Naive B cell (primary cell): ENCODE data around the gene TRIO. TPM values are rescaled to one million over a fixed set of nuclear protein-coding genes. Genes with fewer than 3 reads are reported as not detected.

Experiments
- ATAC-seq, 2 donors: fragments of 150-1000 bp; cut with Tn5 transposase; 2 replicates each; pipeline ENCODE4 v1.10.0; 2021; ENCODE audit warnings: low read depth in 2 of 2, mild to moderate bottlenecking in 2 of 2, moderate library complexity in 2 of 2
- DNase-seq: peaks from one replicate; pipeline ENCODE4 v3.0.0; 2022
- H3K27ac Mint-ChIP-seq, 6 donors: one replicate each; pipeline ENCODE4 v1.8.0; 2020 to 2022; ENCODE audit warnings: mild to moderate bottlenecking in 6 of 6, mixed read lengths in 6 of 6, moderate library complexity in 5 of 6, inconsistent platforms in 2 of 6
- H3K27me3 Mint-ChIP-seq, 3 donors: one replicate each; pipeline ENCODE4 v1.8.0; 2021 to 2022; ENCODE audit warnings: mixed read lengths in 3 of 3, mild to moderate bottlenecking in 1 of 3
- H3K36me3 Mint-ChIP-seq, 2 donors: one replicate each; pipeline ENCODE4 v1.8.0; 2020 to 2022; ENCODE audit warnings: mixed read lengths in 2 of 2, inconsistent platforms in 1 of 2, mild to moderate bottlenecking in 1 of 2
- H3K4me1 Mint-ChIP-seq, 3 donors: one replicate each; pipeline ENCODE4 v1.8.0; 2020 to 2022; ENCODE audit warnings: mixed read lengths in 3 of 3, inconsistent platforms in 1 of 3, mild to moderate bottlenecking in 1 of 3, moderate library complexity in 1 of 3
- H3K4me3 Mint-ChIP-seq, 8 donors: one replicate each; pipeline ENCODE4 v1.8.0; 2020 to 2022; ENCODE audit warnings: mild to moderate bottlenecking in 8 of 8, mixed read lengths in 8 of 8, moderate library complexity in 8 of 8, inconsistent platforms in 2 of 8
- H3K9me3 Mint-ChIP-seq, 7 donors: one replicate each; pipeline ENCODE4 v1.8.0; 2020 to 2022; ENCODE audit warnings: mixed read lengths in 7 of 7, mild to moderate bottlenecking in 5 of 7, inconsistent platforms in 2 of 7, moderate library complexity in 1 of 7
- polyA plus RNA-seq, 6 donors: library from polyadenylated mRNA; unstranded; fragments of 300-500 nt; fragmentation: Illumina TruSeq; gene quantifications; one replicate each; pipeline ENCODE4 v1.2.3, GENCODE V29; 2021; ENCODE audit warnings: low read depth in 6 of 6

TRIO gene
- polyA plus RNA-seq, 6 donors from 2014 or later: 7.3 to 16.4 (median 11.1) TPM

DNA sequence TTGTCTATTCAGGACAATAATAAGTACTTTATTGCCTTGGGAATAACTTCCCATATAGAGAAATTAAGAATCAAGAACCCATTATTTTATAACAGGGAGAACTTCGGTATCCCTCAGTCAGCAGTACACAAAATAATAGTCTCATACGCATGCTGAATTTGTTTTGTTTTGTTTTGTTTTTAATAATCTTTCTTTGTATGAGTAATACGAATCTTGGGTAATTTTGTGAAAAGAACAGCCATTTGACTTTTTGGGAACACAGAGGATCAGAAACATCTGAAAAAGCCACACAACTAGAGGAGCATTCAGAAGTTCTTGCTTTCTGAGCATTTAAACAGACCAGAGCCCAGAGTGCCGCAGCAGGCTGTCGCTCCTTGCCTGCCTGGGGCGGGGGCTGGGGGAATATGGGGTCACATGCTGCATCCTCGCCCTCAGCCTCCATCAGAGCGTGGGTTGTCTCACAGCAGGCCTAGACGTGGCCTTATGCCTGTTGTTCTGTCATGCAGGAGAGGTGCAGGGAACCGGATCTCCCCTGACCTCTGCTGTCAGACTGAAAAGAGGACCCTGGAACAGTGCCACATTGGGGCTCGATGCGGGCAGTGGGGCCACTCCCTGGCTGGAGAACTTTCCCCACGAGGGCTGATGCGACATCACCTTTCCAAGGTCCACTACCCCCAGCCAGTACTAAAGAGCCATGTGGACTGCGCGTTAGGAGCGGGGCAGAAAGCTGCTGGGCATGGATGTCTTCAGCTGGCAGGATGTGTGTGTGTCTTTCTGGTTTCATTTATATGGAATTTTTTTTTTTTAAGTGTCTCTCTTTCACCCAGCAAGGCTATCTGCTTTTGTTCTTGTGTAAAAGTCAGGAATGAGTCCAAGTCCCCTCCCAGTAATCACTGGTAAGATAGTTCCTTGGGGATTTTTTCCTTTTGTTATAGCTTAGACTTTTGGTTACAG lies 305.1 kb downstream of the TRIO start:
- peaks cover 4 to 5% (median 5%) of the 10 kb centered on the region in 3 donors for H3K4me1 Mint-ChIP-seq
- peak overlapping the region in 3 of 6 donors; percentile 20 to 81 (median 49) for H3K27ac Mint-ChIP-seq
- peaks cover 7 to 19% of the 10 kb centered on the region in 2 donors for H3K36me3 Mint-ChIP-seq
- no peak for ATAC-seq
- H3K27me3 Mint-ChIP-seq: no peaks in the 10 kb centered on the region
- H3K9me3 Mint-ChIP-seq: no peaks in the 10 kb centered on the region
- H3K4me3 Mint-ChIP-seq: no peak overlapping the region
- DNase-seq: no peak

DNA sequence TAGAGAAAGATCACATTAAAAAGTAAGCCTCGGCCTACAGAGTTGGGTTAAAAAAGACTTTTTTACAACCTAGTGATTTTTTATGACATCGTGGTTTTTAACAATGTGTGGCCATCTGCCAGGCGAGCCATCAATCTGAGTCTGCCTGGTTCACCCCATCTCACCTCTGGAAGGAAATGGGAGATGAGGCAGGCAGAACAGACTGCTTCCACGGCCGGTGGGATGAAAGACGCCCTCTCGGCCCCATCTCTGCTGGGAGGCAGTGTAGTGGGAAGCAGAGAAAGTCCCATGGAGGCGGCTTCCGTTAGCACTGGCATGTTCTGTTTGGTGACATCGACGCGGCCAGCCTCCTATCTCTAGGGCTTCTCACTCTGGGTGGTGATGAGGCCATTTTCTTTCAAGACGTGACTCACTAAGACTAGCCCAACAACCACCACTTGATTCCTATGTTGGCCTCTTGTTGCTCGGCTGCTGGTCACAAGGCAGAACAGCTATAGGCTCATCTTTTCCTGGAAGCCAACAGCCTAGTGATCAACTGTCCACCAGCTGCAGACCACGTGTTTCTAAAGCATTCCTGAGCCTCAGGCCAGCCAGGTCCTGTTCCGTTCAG lies 306.0 kb downstream of the TRIO start:
- Mint-ChIP-seq H3K27me3 (no peaks in the 10 kb centered on the region), H3K9me3 (peaks cover 0 to 2% (median 0%) of the 10 kb centered on the region in 7 donors), H3K4me3 (no peak overlapping the region), H3K27ac (peak overlapping the region in 1 of 6 donors; percentile 56), H3K4me1 (peaks cover 4 to 5% (median 5%) of the 10 kb centered on the region in 3 donors), H3K36me3 (peaks cover 7 to 26% of the 10 kb centered on the region in 2 donors)
- no peak for ATAC-seq
- no peak for DNase-seq

DNA sequence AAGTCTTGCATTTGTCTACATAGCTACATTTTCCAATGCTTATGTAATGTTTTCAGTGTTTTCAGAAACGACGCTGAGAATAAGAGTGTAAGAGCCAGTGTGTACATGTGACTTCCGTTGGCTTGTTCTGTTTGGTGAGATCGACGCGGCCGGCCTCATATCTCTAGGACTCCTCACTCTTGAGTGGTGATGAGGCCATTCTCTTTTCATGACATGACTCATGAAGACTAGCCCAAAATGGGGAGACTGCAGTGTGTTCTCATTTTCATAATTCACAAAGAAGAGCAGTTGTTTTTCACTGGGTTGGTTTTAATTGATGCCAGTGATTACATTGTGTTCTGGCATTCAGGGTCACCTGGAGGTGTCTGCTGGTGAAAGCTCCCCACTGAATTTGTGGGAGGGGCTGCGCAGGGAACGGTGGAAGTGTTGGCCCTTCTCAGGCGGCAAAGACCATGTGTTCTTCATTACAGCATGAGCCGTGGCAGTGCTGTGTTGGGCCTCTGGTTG lies 306.9 kb downstream of the TRIO start:
- H3K9me3 Mint-ChIP-seq: peaks cover 0 to 4% (median 0%) of the 10 kb centered on the region in 7 donors
- no peak for ATAC-seq
- peaks cover 4 to 5% (median 5%) of the 10 kb centered on the region in 3 donors for H3K4me1 Mint-ChIP-seq
- DNase-seq: no peak
- H3K27me3 Mint-ChIP-seq: no peaks in the 10 kb centered on the region
- peaks cover 13 to 32% of the 10 kb centered on the region in 2 donors for H3K36me3 Mint-ChIP-seq
- H3K27ac Mint-ChIP-seq: peak overlapping the region in 2 of 6 donors; percentile 18 to 53
- no peak overlapping the region for H3K4me3 Mint-ChIP-seq

DNA sequence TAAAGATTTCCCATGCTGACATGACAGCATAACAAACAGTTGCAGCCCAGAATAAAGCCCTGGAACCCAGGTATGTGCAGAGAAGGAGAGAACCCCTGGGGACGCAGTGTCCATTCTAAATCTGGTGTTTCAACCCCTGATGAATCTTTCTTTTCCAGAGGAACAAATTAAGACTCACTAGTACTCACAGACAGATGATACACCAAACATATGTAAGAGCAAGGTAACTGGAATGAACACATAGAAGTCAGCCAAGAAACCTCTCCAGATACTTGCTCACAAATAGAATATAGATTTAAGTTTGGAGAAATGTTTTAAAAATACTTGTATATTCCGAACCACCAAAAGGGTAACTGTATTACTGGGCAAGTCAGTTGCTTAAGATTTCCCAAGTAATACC lies 307.6 kb downstream of the TRIO start:
- H3K4me1 Mint-ChIP-seq: peaks cover 4 to 5% (median 5%) of the 10 kb centered on the region in 3 donors
- no peak for DNase-seq
- H3K4me3 Mint-ChIP-seq: no peak overlapping the region
- H3K9me3 Mint-ChIP-seq: peaks cover 0 to 4% (median 0%) of the 10 kb centered on the region in 7 donors
- no peak overlapping the region for H3K27ac Mint-ChIP-seq
- no peak for ATAC-seq
- H3K27me3 Mint-ChIP-seq: no peaks in the 10 kb centered on the region
- peaks cover 18 to 32% of the 10 kb centered on the region in 2 donors for H3K36me3 Mint-ChIP-seq

DNA sequence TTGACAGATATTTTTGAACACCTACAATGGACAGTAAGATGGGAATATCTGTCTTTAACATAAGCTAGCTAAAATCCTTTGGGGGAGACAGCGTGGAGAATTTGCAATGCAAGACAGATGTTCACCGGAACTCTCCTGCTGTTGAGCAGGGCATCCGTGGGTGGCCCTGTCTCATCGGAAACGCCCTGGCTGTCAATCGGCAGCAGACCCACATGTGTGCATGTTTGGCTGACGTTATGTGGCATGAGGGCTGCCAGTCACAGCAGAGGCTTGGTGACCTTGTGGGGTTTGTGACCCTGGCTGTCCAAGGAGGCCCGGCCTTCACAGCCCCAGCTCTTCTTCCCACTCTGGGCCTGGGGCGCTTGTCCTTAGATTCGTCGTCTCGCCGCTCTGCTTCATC lies 308.7 kb downstream of the TRIO start:
- Mint-ChIP-seq H3K9me3 (peaks cover 0 to 4% (median 0%) of the 10 kb centered on the region in 7 donors), H3K4me1 (peaks cover 5 to 7% (median 5%) of the 10 kb centered on the region in 3 donors), H3K36me3 (peaks cover 18 to 32% of the 10 kb centered on the region in 2 donors), H3K4me3 (peak overlapping the region in 1 of 8 donors; percentile 70), H3K27me3 (no peaks in the 10 kb centered on the region), H3K27ac (peak overlapping the region in 2 of 6 donors; percentile 38 to 86)
- DNase-seq (no peak), ATAC-seq (no peak)

DNA sequence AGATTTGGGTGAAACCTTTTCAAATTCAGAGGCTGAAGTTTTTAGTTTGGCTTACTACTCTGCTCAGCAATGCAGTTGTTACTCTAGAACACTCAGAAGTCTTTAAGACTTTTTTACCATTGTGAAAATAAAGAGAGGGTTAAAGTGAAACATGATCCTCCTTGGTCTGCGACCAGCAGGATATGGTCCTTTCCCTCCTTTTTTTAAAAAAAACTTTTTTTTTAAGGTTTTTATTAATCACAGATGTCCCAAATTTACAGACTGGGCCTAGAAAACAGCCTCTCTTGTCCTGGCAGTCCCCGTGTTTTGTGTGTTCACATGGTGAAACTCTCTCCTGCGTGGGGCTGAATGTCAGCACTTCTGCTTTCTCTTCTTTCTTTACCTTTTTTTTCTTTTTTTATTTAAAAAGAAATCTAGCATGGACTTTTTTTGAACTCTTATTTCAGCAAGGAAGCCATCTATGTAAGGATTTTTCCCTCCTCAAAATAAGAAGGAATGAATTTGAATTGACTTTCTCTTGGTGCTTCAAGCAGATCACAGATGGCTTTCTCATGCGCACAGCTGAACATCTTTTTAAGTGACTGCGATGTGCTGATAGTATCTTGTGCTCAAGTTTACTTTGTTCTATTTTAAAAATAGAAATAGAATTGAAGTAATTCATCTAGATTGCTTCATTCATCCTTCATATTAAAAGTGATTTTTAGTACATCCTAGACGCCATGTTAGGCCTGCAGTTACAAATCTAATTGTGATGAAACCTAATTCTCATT lies 309.7 kb downstream of the TRIO start:
- peaks cover 0 to 4% (median 0%) of the 10 kb centered on the region in 7 donors for H3K9me3 Mint-ChIP-seq
- no peak overlapping the region for H3K4me3 Mint-ChIP-seq
- ATAC-seq (no peak), DNase-seq (no peak)
- peak overlapping the region in 2 of 6 donors; percentile 27 to 38 for H3K27ac Mint-ChIP-seq
- no peaks in the 10 kb centered on the region for H3K27me3 Mint-ChIP-seq
- H3K36me3 Mint-ChIP-seq: peaks cover 18 to 32% of the 10 kb centered on the region in 2 donors
- peaks cover 5 to 7% (median 5%) of the 10 kb centered on the region in 3 donors for H3K4me1 Mint-ChIP-seq

DNA sequence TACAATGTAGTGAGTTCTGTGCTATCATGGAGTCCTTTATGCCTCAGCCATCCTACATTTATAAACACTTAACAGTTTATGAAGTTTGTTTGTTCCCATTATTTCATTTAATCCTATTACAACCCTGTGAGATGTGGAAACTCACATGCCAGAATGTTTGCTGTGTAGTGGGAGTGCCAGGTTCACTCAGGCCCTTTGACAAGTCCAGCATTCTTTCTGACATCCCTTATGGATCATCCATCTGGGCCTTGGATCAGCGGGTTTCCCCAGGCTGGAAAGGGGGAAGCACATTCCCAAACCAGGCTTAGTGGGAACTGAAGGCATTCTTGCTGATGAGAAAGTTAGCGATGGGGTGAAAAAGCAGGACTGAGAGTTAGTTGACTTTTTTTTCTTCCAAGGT lies 310.3 kb downstream of the TRIO start:
- Mint-ChIP-seq H3K9me3 (peaks cover 0 to 4% (median 0%) of the 10 kb centered on the region in 7 donors), H3K27ac (peak overlapping the region in 2 of 6 donors; percentile 88 to 92), H3K27me3 (no peaks in the 10 kb centered on the region), H3K36me3 (peaks cover 18 to 32% of the 10 kb centered on the region in 2 donors), H3K4me3 (no peak overlapping the region), H3K4me1 (peaks cover 5 to 12% (median 5%) of the 10 kb centered on the region in 3 donors)
- DNase-seq: no peak
- ATAC-seq: no peak

DNA sequence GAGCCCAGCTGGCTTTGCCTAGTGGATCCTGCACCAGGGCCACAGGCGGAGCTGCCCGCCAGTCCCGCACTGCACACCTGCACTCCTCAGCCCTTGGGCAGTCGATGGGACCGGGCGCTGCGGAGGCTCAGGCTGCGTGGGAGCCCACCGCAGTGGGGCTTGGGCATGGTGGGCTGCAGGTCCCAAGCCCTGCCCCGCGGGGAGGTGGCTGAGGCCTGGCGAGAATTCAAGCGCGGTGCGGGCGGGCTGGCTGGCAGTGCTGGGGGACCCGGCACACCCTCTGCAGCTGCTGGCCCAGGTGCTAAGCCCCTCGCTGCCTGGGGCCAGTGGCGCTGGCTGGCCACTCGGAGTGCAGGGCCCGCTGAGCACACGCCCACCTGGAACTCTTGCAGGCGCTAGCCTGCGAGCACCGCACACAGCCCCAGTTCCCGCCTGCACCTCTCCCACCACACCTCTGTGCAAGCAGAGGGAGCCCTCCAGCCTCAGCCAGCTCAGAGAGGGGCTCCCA lies 312.7 kb downstream of the TRIO start:
- no peak overlapping the region for H3K4me3 Mint-ChIP-seq
- H3K36me3 Mint-ChIP-seq: peaks cover 14 to 21% of the 10 kb centered on the region in 2 donors
- H3K9me3 Mint-ChIP-seq: peaks cover 0 to 4% (median 0%) of the 10 kb centered on the region in 7 donors
- ATAC-seq: no peak
- no peaks in the 10 kb centered on the region for H3K27me3 Mint-ChIP-seq
- DNase-seq: no peak
- H3K4me1 Mint-ChIP-seq: peaks cover 5 to 13% (median 5%) of the 10 kb centered on the region in 3 donors
- no peak overlapping the region for H3K27ac Mint-ChIP-seq

DNA sequence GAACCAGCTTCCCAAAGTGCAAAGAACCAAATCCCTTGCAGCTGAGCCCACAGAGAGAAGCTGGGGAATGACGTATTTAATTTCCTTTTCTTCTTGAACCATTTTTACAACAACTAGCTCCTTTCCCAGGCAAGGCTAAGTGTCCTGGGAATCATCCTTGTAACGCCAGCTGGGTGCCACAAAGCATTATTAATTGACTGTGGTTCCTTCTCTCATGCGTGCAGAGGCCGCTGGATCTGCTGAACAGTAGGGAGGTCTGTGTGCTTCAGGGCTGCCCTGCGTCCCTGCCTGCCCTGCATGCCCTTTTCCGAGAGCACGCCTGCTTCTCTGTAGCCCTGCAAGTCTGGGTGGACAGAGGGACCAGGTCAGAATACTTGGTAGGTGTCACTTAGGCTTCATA lies 314.3 kb downstream of the TRIO start:
- H3K9me3 Mint-ChIP-seq: peaks cover 0 to 4% (median 0%) of the 10 kb centered on the region in 7 donors

DNA sequence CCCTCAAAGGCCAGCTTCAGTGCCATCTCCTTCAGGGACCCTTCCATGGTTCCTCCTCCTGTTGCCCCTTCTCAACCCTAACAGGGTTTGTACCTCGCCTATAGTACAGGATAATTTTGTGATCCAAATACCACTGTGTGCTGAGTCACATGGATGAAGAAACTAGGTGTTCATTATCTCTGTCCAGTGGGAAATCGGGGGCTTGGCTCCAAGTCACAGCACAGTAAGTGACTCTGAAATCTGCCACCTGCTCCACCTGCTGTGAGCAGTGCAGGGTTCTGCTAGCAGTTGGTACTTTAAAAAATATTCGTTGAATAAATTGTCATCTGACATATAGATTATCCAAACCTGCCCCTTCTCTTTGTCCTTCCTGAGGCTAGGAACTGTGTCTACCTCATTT lies 315.3 kb downstream of the TRIO start:
- ATAC-seq (no peak), DNase-seq (no peak)
- peak overlapping the region in 2 of 6 donors; percentile 44 to 75 for H3K27ac Mint-ChIP-seq
- no peaks in the 10 kb centered on the region for H3K27me3 Mint-ChIP-seq
- H3K4me1 Mint-ChIP-seq: peaks cover 0 to 9% (median 0%) of the 10 kb centered on the region in 3 donors
- no peak overlapping the region for H3K4me3 Mint-ChIP-seq
- H3K9me3 Mint-ChIP-seq: peaks cover 0 to 4% (median 0%) of the 10 kb centered on the region in 7 donors
- peaks cover 14 to 29% of the 10 kb centered on the region in 2 donors for H3K36me3 Mint-ChIP-seq

More for the DNA sequence above, 314.3 kb downstream of the TRIO start:
- Mint-ChIP-seq H3K4me1 (peaks cover 0 to 9% (median under 1%) of the 10 kb centered on the region in 3 donors), H3K4me3 (no peak overlapping the region), H3K27me3 (no peaks in the 10 kb centered on the region), H3K27ac (peak overlapping the region in 1 of 6 donors; percentile 70), H3K36me3 (peaks cover 14 to 24% of the 10 kb centered on the region in 2 donors)
- ATAC-seq: no peak
- DNase-seq: no peak

DNA sequence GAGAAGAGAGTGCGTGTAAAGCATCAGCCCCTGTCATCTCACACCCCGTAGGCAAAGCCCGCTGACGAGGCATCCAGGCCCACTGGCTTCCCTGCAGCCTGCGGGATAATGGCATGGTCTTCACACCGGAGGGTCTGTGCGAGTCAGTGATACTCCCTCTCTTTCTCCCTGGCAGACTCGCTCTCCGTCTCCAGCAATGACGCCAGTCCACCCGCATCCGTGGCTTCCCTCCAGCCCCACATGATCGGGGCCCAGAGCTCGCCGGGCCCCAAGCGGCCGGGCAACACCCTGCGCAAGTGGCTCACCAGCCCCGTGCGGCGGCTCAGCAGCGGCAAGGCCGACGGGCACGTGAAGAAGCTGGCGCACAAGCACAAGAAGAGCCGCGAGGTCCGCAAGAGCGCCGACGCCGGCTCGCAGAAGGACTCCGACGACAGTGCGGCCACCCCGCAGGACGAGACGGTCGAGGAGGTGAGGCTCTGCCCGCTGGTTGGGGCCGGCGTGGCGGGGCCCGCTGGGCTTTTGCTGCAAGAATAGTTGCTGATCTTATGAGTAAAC lies 317.8 kb downstream of the TRIO start:
- H3K9me3 Mint-ChIP-seq: no peaks in the 10 kb centered on the region
- no peaks in the 10 kb centered on the region for H3K27me3 Mint-ChIP-seq
- no peak for DNase-seq
- H3K27ac Mint-ChIP-seq: peak overlapping the region in 1 of 6 donors; percentile 27
- H3K36me3 Mint-ChIP-seq: peaks cover 15 to 38% of the 10 kb centered on the region in 2 donors
- no peak overlapping the region for H3K4me3 Mint-ChIP-seq
- ATAC-seq: no peak
- peaks cover 0 to 9% (median 0%) of the 10 kb centered on the region in 3 donors for H3K4me1 Mint-ChIP-seq

DNA sequence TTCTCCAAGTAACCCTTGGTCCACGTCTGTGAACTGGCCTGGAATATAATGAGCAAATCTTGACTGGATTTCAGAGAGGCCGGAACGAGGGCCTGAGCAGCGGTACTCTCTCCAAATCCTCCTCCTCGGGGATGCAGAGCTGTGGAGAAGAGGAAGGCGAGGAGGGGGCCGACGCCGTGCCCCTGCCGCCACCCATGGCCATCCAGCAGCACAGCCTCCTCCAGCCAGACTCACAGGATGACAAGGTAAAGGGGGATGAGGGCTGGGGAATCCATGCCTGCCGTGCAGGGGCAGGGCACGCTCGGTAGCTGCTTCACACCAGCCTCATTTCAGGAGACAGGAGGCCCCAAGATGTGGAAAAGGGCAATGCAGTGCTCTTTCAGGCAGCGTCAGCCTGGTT lies 319.5 kb downstream of the TRIO start:
- Mint-ChIP-seq H3K9me3 (no peaks in the 10 kb centered on the region), H3K27ac (peak overlapping the region in 1 of 6 donors; percentile 80), H3K36me3 (peaks cover 15 to 38% of the 10 kb centered on the region in 2 donors), H3K4me1 (peaks cover 0 to 5% (median 0%) of the 10 kb centered on the region in 3 donors), H3K4me3 (no peak overlapping the region), H3K27me3 (no peaks in the 10 kb centered on the region)
- ATAC-seq: no peak
- no peak for DNase-seq
